NAMALWA (cell line): Measurements from ENCODE around the gene FNDC8.
"Not testable (repeated sequence)": the region's sequence is repeated elsewhere in the genome, so short reads cannot be mapped to it uniquely, and the experiment has no call there.

ENCODE experiments used
- DNase-seq: peaks from one replicate; pipeline ENCODE4 v3.0.0-alpha.2; 2015; ENCODE audit warnings: low spot score

The FNDC8 gene

GRCh38 chr17:35171834-35172233 is 50.4 kb downstream of the FNDC8 start:
- DNase-seq: no peak

- DNase-seq: not testable (repeated sequence)
Observed at GRCh38 chr17:35172321-35172720, 50.9 kb downstream of the FNDC8 start.

- DNase-seq: no peak
Observed at GRCh38 chr17:35174835-35175334, 53.5 kb downstream of the FNDC8 start.

- no peak for DNase-seq
Observed at GRCh38 chr17:35175638-35176415, 54.4 kb downstream of the FNDC8 start.

- DNase-seq: no peak
Observed at GRCh38 chr17:35176897-35177296, 55.5 kb downstream of the FNDC8 start.

- not testable (repeated sequence) for DNase-seq
Observed at GRCh38 chr17:35179379-35179778, 58.0 kb downstream of the FNDC8 start.
